ENCODE measurements around the gene DGKH. TPM values are rescaled to one million over a fixed set of nuclear protein-coding genes. Genes with fewer than 3 reads are reported as not detected.
A peak's percentile ranks its signal among the peaks of the same experiment; 100 is the strongest.

DGKH gene
- polyA plus RNA-seq, 1 donor from 2014 or later: 3.5 TPM

GRCh38 chr13:42214446-42214845 is 166.0 kb downstream of the DGKH start:
- Histone ChIP-seq H3F3A (ENCODE audit: insufficient read depth, low read length, poor library complexity, severe bottlenecking) (no peaks in the 10 kb centered on the region), H3K9me2 (ENCODE audit: insufficient read depth, low read length) (no peaks in the 10 kb centered on the region), H3K27me3 (ENCODE audit: insufficient read depth, low read depth, low read length) (no peaks in the 10 kb centered on the region), H3K27ac (ENCODE audit: low read length) (no peak overlapping the region), H3K9me3 (ENCODE audit: low read length) (no peaks in the 10 kb centered on the region), H2AFZ (ENCODE audit: low read depth, low read length) (no peak overlapping the region), H3K9ac (ENCODE audit: low read length) (no peak overlapping the region), H3K79me2 (replicated peaks; ENCODE audit: insufficient read depth, low read length) (no peaks in the 10 kb centered on the region), H3K4me2 (ENCODE audit: low read length) (no peak overlapping the region), H4K20me1 (ENCODE audit: insufficient read depth) (no peaks in the 10 kb centered on the region), H3K4me3 (ENCODE audit: low read length) (no peak overlapping the region), H3K36me3 (ENCODE audit: insufficient read depth, low read length) (peaks cover 3% of the 10 kb centered on the region)
- TF ChIP-seq, protein P1, sequence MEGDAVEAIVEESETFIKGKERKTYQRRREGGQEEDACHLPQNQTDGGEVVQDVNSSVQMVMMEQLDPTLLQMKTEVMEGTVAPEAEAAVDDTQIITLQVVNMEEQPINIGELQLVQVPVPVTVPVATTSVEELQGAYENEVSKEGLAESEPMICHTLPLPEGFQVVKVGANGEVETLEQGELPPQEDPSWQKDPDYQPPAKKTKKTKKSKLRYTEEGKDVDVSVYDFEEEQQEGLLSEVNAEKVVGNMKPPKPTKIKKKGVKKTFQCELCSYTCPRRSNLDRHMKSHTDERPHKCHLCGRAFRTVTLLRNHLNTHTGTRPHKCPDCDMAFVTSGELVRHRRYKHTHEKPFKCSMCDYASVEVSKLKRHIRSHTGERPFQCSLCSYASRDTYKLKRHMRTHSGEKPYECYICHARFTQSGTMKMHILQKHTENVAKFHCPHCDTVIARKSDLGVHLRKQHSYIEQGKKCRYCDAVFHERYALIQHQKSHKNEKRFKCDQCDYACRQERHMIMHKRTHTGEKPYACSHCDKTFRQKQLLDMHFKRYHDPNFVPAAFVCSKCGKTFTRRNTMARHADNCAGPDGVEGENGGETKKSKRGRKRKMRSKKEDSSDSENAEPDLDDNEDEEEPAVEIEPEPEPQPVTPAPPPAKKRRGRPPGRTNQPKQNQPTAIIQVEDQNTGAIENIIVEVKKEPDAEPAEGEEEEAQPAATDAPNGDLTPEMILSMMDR (IDR thresholded peaks at IDR 0.05; ENCODE audit: poor library complexity, severe bottlenecking): no peak
- TF ChIP-seq REST (IDR thresholded peaks at IDR 0.05; ENCODE audit: borderline replicate concordance) (no peak), TAF1 (IDR thresholded peaks at IDR 0.05; ENCODE audit: low read depth) (no peak), EZH2 (IDR thresholded peaks at IDR 0.05; ENCODE audit: borderline replicate concordance, insufficient read depth, low read length, poor library complexity, severe bottlenecking) (no peak), RAD21 (conservative IDR thresholded peaks at IDR 0.05) (no peak), POLR2AphosphoS5 (IDR thresholded peaks at IDR 0.05) (no peak), MXI1 (conservative IDR thresholded peaks at IDR 0.05; ENCODE audit: poor library complexity, severe bottlenecking) (no peak), EP300 (conservative IDR thresholded peaks at IDR 0.05; ENCODE audit: poor library complexity, severe bottlenecking) (no peak), SMC3 (conservative IDR thresholded peaks at IDR 0.05; ENCODE audit: poor library complexity) (no peak)

DNA sequence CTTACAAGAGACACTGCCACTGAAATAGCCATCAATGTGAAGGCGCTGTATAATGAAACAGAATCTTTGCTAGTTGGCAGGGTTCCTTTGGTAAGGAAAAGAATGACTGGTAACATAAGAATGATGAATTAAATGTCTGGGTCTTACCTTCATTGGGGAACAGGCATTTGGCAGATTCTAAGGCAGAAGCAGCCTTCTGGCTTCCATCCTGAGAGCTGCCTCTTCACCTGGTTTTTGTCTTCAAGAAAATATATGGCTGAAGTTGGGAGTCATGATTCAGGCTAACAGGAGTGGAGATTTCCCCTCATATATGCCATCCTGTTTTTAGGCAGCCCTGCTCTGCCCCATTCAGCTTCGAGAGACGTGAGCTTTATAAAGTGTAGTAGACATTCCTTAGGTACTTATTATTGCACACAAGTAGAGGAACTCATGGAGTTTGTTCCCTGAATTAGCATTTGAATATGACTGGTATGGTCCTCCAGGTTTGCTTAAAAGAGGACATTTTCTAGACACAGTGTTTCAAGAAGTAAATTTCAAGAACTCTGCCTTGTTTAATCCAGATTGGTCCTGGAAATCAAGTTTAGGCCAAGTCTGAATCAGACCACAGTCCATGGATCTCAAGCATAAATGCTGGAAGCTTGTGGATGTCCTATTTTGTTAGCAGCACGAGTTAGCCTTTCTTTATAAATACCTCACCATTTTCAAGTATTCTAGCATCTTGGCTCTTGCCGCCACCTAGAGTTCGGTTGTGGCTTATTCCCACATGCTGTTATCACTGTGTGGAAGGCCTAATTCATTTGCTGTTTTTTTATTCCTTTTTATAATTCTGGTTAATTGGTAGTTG is 167.4 kb downstream of the DGKH start:
- Histone ChIP-seq H3K9me2 (ENCODE audit: insufficient read depth, low read length) (no peaks in the 10 kb centered on the region), H3K9me3 (ENCODE audit: low read length) (no peaks in the 10 kb centered on the region), H4K20me1 (ENCODE audit: insufficient read depth) (no peaks in the 10 kb centered on the region), H3K36me3 (ENCODE audit: insufficient read depth, low read length) (peaks cover 3% of the 10 kb centered on the region), H3K9ac (ENCODE audit: low read length) (no peak overlapping the region), H3K27ac (ENCODE audit: low read length) (no peak overlapping the region), H3K27me3 (ENCODE audit: insufficient read depth, low read depth, low read length) (no peaks in the 10 kb centered on the region), H3K4me3 (ENCODE audit: low read length) (no peak overlapping the region), H3K4me2 (ENCODE audit: low read length) (no peak overlapping the region), H2AFZ (ENCODE audit: low read depth, low read length) (no peak overlapping the region), H3K79me2 (replicated peaks; ENCODE audit: insufficient read depth, low read length) (no peaks in the 10 kb centered on the region), H3F3A (ENCODE audit: insufficient read depth, low read length, poor library complexity, severe bottlenecking) (no peaks in the 10 kb centered on the region)
- TF ChIP-seq EP300 (conservative IDR thresholded peaks at IDR 0.05; ENCODE audit: poor library complexity, severe bottlenecking) (no peak), POLR2AphosphoS5 (IDR thresholded peaks at IDR 0.05) (no peak), REST (IDR thresholded peaks at IDR 0.05; ENCODE audit: borderline replicate concordance) (no peak), TAF1 (IDR thresholded peaks at IDR 0.05; ENCODE audit: low read depth) (no peak), SMC3 (conservative IDR thresholded peaks at IDR 0.05; ENCODE audit: poor library complexity) (peak; percentile 65), EZH2 (IDR thresholded peaks at IDR 0.05; ENCODE audit: borderline replicate concordance, insufficient read depth, low read length, poor library complexity, severe bottlenecking) (no peak), RAD21 (conservative IDR thresholded peaks at IDR 0.05) (peak; percentile 74), MXI1 (conservative IDR thresholded peaks at IDR 0.05; ENCODE audit: poor library complexity, severe bottlenecking) (no peak)
- TF ChIP-seq, protein P1 (IDR thresholded peaks at IDR 0.05; ENCODE audit: poor library complexity, severe bottlenecking): peak; percentile 77

All from neural cell (in vitro differentiated cells).